LNCaP clone FGC (cell line): ENCODE data around the gene FBLN2.
"Not testable (repeated sequence)": the region's sequence is repeated elsewhere in the genome, so short reads cannot be mapped to it uniquely, and the experiment has no call there.

Experiments used
- DNase-seq: peaks from one replicate; pipeline ENCODE4 v3.0.0-alpha.2; 2011; ENCODE audit warnings: low read depth
- H3K4me3 ChIP-seq: 2 replicates; pipeline ENCODE4 v1.5.1; 2011; ENCODE audit warnings: mild to moderate bottlenecking, low read depth, low read length, control low read depth
- CTCF ChIP-seq: IDR thresholded peaks from 2 replicates; pipeline ENCODE4 v1.5.1; 2012; ENCODE audit warnings: mild to moderate bottlenecking; ENCODE audit not compliant: control insufficient read depth, insufficient read depth; ENCODE audit errors: extremely low read depth

FBLN2 gene

DNA sequence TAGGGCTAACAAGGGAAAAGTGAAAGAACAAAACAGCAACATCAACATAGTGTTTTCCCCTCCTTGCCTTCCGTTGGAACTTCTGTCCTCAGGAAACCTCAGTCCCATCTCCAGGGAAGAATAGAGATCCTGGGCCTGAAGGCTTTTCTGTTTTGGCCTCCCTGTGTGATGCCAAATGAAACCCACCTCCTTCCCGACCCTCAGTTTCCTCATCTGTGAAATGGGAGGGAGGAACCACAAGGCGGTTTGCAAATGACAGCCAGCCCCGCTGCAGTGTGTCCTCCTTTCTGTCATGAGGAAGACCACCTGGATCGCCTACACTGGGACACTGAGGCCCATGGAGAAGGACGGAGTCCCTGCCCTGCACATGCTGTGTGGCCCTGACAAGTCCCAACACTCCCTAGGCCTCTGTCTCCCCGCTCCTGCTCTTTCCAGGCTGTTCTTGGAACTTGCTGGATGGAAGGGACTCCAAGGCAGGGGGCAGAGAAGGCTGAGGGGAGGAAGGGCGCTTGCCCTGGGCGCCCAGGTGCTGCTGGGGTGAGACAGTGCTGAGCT lies 28.5 kb upstream of the FBLN2 start:
- DNase-seq = no peak

DNA sequence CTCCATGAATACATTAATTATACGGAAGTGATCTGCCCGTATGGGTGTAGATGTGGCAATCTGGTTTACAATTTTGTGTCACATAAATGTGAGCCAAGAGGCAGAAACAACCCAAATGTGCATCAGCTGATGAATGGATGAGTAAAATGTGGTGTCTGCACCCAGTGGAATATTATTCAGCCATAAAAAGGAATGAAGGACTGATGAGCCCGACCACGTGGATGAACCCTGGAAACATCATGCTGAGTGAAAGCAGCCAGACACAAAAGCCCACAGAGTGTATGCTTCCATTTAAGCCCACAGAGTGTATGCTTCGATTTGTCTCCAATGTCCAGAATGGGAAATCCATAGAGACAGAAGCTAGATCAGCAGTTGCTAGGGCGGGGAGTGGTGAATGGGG lies 27.6 kb upstream of the FBLN2 start:
- TF ChIP-seq CTCF = no peak
- H3K4me3 ChIP-seq = no peak overlapping the region
- no peak for DNase-seq

More for the DNA sequence above, 28.5 kb upstream of the FBLN2 start:
- no peak for TF ChIP-seq CTCF
- no peak overlapping the region for H3K4me3 ChIP-seq

DNA sequence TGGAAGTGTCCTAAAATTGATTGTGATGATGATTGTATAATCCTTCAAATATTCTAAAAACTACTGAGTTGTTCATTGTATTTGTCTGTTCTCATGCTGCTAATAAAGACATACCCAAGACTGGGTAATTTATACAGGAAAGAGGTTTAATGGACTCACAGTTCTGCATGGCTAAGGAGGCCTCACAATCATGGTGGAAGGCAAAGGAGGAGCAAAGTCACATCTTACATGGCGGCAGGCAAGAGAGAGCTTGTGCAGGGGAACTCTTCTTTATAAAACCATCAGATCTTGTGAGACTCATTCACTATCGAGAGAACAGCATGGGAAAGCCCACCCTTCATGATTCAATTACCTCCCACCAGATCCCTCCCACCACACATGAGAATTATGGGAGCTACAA lies 27.2 kb upstream of the FBLN2 start:
- DNase-seq, H3K4me3 ChIP-seq: not testable (repeated sequence)

DNA sequence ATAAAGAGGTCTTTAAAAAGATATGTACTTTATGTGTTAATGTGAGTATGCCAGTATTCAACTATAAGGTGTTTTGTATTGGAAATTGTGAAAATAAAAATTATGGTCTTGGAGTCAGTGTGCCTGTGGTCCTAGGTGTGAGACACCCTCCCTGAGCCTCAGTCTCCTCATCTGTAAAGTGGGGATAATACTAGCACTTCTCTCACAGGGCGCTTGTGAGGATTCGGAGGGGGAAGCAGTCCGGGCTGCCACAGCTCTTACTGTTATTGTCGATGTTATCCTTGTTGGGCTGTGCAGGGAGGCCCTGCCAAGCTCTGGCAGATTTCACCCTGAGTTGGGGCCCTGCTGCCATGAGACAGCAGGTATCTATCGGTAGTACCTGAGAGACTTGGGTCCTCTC lies 26.7 kb upstream of the FBLN2 start:
- no peak overlapping the region for H3K4me3 ChIP-seq
- no peak for DNase-seq
- TF ChIP-seq CTCF = no peak

GRCh38 chr3:13524979-13525669 lies 23.8 kb upstream of the FBLN2 start:
- no peak overlapping the region for H3K4me3 ChIP-seq
- DNase-seq = no peak
- no peak for TF ChIP-seq CTCF

- no peak for DNase-seq
- no peak for TF ChIP-seq CTCF
- H3K4me3 ChIP-seq = no peak overlapping the region
These were observed 22.9 kb upstream of the FBLN2 start for GRCh38 chr3:13525827-13526625.

DNA sequence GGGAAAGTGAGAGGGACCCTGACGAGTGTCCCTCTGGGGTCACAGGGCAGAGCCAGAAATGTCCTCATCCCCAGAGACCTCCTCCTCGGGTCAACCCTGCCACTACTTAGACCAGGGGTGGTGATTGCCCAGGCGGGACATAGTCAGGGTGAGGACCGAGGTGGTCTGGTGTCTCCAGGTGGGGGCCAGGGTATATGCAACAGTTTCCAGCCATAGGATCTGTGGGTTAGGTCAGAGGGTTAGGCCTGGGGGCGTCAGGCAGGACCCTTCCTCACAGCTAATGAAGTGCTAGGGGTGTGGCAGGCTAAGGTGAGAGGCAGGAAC lies 22.3 kb upstream of the FBLN2 start:
- no peak for TF ChIP-seq CTCF
- no peak for DNase-seq

More for the DNA sequence above, 22.3 kb upstream of the FBLN2 start:
- no peak overlapping the region for H3K4me3 ChIP-seq
